Motor neuron (in vitro differentiated cells): ENCODE data around the gene SLC1A2. TPM values are rescaled to one million over a fixed set of nuclear protein-coding genes. Genes with fewer than 3 reads are reported as not detected.

Experiments used
- ATAC-seq, 8 experiments: fragments of 200-7000 bp; cut with Tn5 transposase; replicated peaks in 6 of 8; 2 replicates each; pipeline ENCODE4 v1.8.0; 2021; ENCODE audit warnings: mild to moderate bottlenecking in 8 of 8, moderate library complexity in 8 of 8
- H3K27ac ChIP-seq, 2 donors: fragments of 250-450 bp; sonication (Bioruptor Pico); 2 replicates each; pipeline ENCODE4 v1.9.0; 2021; ENCODE audit warnings: antibody characterized with exemption in 2 of 2, mild to moderate bottlenecking in 2 of 2, moderate library complexity in 1 of 2
- H3K4me1 ChIP-seq, 2 donors: fragments of 250-450 bp; sonication (Bioruptor Pico); replicated peaks in 1 of 2; 2 replicates each; pipeline ENCODE4 v1.6.1; 2021; ENCODE audit warnings: antibody characterized with exemption in 2 of 2, mild to moderate bottlenecking in 2 of 2, moderate library complexity in 1 of 2
- H3K4me3 ChIP-seq, 5 donors: fragments of 250-450 bp; sonication (Bioruptor Pico); 2 replicates each; pipeline ENCODE4 v1.9.0; 2021; ENCODE audit warnings: antibody characterized with exemption in 5 of 5, mild to moderate bottlenecking in 5 of 5, moderate library complexity in 4 of 5
- WGBS, 10 experiments: fragments of 450-650 bp; shearing (Covaris generic); methylation state at CpG; one replicate each; pipeline ENCODE4 v1.0.0; 2022; 5-methylcytosine and 5-hydroxymethylcytosine counted together
- in situ Hi-C, 9 experiments: fragments of 400-800 bp; cut with MboI; loops; one replicate each; pipeline ENCODE4 v1.15.0; 2021; ENCODE audit warnings: low sequenced_read_pairs in 9 of 9, low pct_unique_long_range_greater_than_20kb in 2 of 9; ENCODE audit not compliant: unreplicated experiment in 9 of 9
- total RNA-seq, 8 experiments: library from RNA; unstranded; fragments of 300-600 nt; gene quantifications; 2 replicates each; pipeline versions ENCODE4 v1.2.3 to v1.2.4, GENCODE V29; 2022

The SLC1A2 gene
- total RNA-seq, 8 experiments from 2014 or later, result 1.3 to 96.2 (median 57.1) TPM

DNA sequence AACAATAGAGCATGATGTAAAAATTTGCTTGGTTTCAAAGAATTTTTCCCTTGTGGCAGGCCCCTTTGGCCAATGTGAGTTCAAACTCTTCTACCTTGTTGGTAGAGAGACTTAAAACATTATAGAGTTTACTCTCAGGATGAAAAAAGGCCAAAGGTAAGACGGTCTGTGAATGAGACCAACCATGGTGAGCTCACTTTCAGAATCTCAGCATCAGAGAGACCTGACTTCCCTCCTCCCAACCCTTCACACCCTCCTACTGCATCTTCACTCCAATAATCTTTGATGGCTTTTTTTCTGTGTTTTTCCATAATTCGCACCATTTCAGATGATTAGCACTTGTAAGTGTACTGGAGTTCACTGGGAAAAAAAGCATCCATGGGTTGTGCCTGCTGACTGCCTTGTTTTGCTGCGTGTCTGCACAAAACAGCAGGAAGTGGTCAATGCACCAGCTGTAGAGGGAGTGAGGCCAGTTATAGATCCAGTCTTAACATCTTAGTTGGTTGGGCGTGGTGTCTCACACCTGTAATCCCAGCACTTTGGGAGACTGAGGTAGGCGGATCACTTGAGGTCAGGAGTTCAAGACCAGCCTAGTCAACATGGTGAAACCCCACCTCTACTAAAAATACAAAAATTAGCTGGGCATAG, 64.1 kb downstream of the SLC1A2 start:
- 40 to 100% (median 88%) methylated on average over 1 to 3 of the region's 5 CpGs; no CpG with 5 or more reads in 3 of the 10 experiments for WGBS, 10 experiments
- Histone ChIP-seq H3K4me3 (no peak overlapping the region), H3K27ac (no peak overlapping the region), H3K4me1 (no peaks in the 10 kb centered on the region)
- in situ Hi-C loops, result loop anchor here in 1 of 9 experiments (25.0 kb wide), 1 partner anchor 418 kb away; no protein-coding TSS in a partner anchor
- ATAC-seq, result no peak

DNA sequence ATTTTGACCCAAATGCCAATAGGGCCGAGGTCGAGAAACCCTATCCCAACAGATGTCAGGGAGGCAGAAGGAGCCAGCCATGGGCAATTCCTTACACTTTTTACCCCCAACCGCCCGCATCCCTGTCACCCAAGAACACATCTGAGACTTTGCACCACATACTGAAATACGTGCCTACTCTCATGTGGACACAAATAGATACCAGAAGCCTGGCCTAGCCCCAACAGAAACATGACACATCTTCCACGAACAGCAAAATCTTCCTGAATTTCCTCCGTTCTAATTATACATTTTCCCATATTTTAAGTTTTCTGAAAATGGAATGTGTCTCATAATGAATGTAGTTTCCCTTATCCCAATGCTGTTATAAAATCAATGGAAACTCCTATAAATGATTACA, 64.7 kb downstream of the SLC1A2 start:
- 0 to 100% (median 85%) methylated on average over 2 to 7 of the region's 7 CpGs; no CpG with 5 or more reads in 1 of the 10 experiments for WGBS, 10 experiments
- no peak overlapping the region for H3K27ac ChIP-seq
- H3K4me3 ChIP-seq, result no peak overlapping the region
- H3K4me1 ChIP-seq, result no peaks in the 10 kb centered on the region
- no peak for ATAC-seq
- in situ Hi-C loops, result loop anchor here in 1 of 9 experiments (25.0 kb wide), 1 partner anchor 417 kb away; no protein-coding TSS in a partner anchor

DNA sequence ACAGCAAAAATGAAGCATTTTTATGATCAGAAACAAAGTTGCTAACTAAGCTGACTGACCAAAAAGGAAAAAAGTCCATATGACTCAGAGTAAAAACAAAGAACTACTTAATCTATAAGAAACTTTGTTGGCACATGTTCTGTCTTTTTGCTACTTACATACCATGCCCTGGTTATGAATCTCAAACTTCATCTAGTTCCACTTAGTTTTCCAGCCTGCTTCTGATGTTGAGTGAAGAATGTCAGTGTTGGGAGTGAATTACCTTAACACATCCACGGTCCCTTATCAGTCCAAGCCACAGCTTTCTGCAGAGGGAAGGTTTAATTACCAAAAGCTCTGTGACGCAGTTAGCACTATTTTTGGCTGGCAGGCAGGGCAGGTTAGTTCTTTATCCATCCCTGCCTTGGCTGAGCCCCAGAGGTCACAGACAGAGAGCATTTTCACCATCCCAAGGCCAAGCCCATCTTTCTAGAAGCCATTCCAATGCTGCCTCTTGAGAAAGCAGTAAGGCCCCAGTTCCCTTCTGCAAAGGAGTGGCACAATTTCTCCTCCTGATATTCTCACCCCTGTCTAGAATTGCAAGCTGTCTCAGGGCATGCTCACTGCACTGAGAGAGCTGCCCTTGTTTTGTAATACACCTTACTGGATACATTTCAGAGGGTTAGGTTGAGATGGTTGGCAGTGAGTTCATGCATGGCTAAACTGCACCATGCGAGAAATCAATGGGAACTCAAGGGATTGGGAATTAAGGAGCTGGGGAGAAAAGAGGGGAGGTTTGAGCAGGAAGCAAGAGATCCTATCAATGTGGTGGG, 67.1 kb downstream of the SLC1A2 start:
- Histone ChIP-seq H3K4me1 (no peaks in the 10 kb centered on the region), H3K27ac (no peak overlapping the region), H3K4me3 (no peak overlapping the region)
- no peak for ATAC-seq
- in situ Hi-C loops, result loop anchor here in 1 of 9 experiments (25.0 kb wide), 1 partner anchor 415 kb away; no protein-coding TSS in a partner anchor
- 82 to 100% (median 100%) methylated on average over 1 to 3 of the region's 3 CpGs; no CpG with 5 or more reads in 1 of the 10 experiments for WGBS, 10 experiments

DNA sequence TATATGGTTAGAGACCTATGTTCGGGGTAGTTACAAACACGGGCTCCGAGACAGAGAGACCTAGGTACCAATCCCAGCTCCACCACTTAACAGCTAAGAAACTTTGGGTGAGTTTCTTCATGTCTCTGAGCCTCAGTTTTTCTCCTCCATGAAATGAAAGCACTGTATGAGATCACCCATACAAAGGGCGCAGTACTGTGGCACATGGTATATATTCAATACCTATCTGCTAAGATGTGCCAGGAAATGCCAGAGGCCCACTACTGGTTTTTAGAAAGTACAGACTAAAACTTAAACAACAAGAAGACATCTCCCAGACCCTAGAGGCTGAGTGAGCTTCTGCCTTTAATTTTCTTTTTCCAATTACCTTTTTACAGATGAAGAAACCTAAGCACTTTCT, 69.5 kb downstream of the SLC1A2 start:
- in situ Hi-C loops, result loop anchor here in 1 of 9 experiments (25.0 kb wide), 1 partner anchor 413 kb away; no protein-coding TSS in a partner anchor
- 78 to 100% (median 95%) methylated on average over 1 to 4 of the region's 4 CpGs; no CpG with 5 or more reads in 4 of the 10 experiments for WGBS, 10 experiments
- no peak for ATAC-seq
- H3K4me1 ChIP-seq, result peaks cover 0 to under 1% of the 10 kb centered on the region in 2 donors
- no peak overlapping the region for H3K4me3 ChIP-seq
- H3K27ac ChIP-seq, result no peak overlapping the region

DNA sequence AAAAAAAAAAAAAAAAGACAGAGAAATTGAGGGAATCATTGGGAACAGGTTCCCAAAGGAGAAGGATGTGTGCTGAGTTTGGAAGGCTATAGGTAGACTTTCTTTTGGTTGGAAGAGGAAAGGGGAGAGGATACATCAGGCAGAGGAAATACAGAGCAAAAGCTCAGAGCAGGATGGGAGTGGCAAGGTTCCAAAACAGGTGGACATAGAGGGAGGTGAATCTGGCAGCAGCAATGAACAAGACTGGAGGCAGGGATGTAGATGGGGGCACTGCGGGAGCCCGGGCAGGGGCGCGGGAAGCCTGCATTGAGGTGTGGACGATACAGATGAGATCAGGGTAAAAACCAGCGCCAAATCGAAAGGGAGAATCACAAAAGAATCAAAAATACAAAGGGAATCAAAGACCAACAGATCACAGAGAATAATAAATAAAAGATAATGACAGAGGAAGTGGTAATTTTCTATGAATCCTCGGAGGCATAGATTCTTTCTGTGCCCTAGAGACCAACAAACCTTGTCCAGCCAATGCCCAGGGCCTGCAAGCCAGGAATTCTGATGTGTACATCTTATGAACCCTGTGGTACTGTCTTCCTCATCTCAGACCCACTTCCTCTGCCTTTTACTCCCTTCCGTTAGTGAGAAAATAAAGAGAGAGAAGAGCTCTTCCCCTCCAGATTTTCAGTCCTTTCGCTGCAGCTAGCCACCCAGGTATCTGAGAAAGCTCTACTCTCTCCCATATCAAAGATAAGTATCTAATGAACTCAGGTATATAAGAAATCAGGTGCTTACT, 70.3 kb downstream of the SLC1A2 start:
- no peak for ATAC-seq
- 86 to 100% (median 94%) methylated on average over 4 to 10 of the region's 10 CpGs; no CpG with 5 or more reads in 1 of the 10 experiments for WGBS, 10 experiments
- in situ Hi-C loops, result no loop called here
- H3K4me1 ChIP-seq, result peaks cover 0 to 3% of the 10 kb centered on the region in 2 donors
- no peak overlapping the region for H3K4me3 ChIP-seq
- H3K27ac ChIP-seq, result no peak overlapping the region

DNA sequence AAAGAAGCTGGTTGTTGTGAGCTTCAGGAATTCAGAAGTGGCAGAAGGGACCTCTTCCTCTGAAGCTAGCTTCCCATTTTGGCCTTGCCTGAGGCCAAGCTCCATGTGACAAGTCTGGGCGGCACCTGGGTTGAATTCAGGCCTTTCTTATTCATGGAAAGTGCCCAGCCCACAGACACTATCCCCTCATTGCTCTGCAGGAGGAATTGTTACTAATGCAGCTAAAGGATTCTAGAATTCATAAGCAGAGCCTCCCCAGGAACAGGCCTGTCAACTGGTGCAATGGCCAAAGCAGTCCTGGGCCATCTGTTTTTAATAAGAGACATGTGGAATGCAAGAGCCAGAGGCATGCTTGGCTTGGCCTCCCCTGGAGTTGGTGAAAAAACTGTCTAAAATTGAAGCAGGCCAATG, 71.4 kb downstream of the SLC1A2 start:
- in situ Hi-C loops, result no loop called here

DNA sequence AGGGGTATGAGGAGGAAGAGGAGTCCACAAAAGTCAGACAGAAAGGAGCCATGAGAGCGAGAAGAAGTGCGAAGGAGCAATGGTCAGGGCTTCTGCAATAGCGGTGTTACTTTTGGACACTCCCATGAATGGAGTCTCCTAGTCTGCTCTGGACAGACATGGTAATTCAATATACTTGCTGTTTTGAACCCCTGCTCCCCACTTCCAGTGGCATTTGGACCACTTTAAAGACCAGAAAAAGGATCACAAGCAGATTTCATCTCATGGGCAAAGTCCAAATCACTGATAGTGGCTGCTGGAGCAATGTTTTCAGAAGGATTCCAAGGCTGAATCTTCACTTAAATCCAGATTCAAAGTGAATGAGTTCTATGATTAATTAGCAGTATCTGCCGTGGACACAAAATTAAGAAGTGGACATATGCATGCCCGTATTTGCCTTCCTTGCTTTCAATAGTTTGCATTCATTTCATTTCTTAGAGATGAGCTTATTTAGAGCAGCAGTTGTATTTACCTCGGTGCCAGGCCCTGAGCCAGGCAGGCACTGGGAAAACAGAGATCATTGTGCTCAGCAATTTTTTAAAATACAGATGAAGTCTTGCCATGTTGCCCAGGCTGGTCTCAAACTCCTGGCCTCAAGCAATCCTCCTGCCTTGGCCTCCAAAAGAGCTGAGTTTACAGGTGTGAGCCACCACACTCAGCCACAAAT, 72.0 kb downstream of the SLC1A2 start:
- peak in 2 of 8 experiments; percentile 6 to 58 for ATAC-seq
- H3K4me1 ChIP-seq, result peaks cover 0 to 3% of the 10 kb centered on the region in 2 donors
- in situ Hi-C loops, result no loop called here
- no peak overlapping the region for H3K27ac ChIP-seq
- WGBS, 10 experiments, result 41 to 100% (median 70%) methylated on average over 1 to 5 of the region's 6 CpGs; no CpG with 5 or more reads in 1 of the 10 experiments
- H3K4me3 ChIP-seq, result no peak overlapping the region

More for the DNA sequence above, 71.4 kb downstream of the SLC1A2 start:
- Histone ChIP-seq H3K4me1 (peaks cover 0 to 3% of the 10 kb centered on the region in 2 donors), H3K27ac (no peak overlapping the region), H3K4me3 (no peak overlapping the region)
- peak in 3 of 8 experiments; percentile 80 to 97 (median 93) for ATAC-seq
- WGBS, 10 experiments, result 0 to 86% (median 78%) methylated on average over 1 of the region's 1 CpG; no CpG with 5 or more reads in 5 of the 10 experiments

DNA sequence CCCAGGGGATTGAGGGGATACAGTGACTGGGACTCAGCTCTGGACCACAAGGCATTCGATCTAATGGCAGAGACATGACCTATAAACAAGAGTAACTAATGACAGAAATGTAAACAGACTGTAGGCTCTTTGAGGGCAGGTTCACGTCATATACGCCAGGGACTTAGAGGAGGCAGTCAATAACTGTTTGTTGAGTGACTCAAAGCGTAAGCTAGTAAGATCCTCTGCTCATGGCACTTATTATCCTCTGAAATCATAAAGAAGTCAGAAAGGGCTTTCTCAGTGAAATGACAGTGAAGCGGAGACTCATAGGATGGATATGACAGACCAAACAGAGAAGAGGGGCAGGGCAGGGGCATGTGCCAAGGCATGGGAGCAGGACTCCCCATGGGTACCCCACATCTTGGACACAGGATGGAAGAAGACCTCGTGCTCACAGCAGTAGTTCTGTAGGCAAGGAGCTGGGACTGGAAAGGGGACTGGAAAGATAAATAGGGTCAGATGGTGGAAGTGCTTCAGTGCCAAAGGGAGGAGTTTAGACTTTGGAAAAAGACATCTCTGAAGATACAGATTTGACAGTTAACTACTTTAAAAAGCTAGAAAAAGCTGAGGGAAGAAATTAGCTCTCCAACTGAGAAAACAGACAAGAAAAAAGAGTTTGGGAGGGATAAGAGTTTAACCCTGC, 72.7 kb downstream of the SLC1A2 start:
- Histone ChIP-seq H3K27ac (no peak overlapping the region), H3K4me3 (no peak overlapping the region), H3K4me1 (peaks cover 0 to 3% of the 10 kb centered on the region in 2 donors)
- ATAC-seq, result no peak
- WGBS, 10 experiments, result 60 to 100% (median 87%) methylated on average over 1 to 6 of the region's 6 CpGs
- in situ Hi-C loops, result no loop called here

DNA sequence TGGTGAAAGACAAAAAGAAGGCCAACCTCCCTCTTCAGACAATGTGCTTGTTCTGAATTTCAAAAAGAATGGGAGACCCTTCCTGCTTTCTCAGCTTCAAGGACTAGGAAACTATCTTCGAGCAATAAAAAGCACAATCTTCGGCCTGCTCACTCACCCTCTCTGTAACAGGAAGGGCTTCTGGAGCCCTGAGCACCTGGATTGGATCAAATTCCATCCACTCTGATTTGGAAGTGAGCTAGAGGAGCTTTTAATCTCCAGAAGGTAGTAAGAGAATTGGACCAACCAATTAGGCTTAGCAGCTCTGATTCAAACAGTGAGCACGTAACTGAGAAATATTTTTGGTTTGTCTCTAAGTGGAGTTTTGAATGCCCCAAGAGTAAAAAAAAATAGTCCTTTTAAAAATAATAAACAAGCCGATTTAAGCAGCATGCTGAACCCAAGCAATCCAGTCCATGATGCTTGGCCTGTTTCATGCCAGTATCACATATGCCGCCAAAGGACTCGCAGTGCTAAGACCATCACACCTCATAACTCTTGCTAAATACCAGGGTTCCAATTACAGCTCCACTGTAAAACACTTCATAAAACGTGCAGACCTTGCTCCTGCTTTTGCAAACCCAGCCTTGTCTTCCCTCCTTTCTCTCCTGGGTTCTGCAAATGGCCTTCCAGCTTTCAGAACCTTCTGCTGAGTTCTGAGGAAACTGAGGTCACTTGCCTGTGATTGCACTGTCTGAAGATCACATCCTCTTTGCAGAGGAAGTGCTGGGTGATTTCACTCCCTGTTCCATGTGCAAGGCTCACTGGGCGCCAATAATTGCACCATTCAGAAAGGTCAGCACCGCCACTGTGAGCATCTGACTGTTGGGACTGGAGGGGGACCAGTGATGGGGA, 74.4 kb downstream of the SLC1A2 start:
- in situ Hi-C loops, result no loop called here
- H3K27ac ChIP-seq, result no peak overlapping the region
- peaks cover 0 to 3% of the 10 kb centered on the region in 2 donors for H3K4me1 ChIP-seq
- ATAC-seq, result no peak
- H3K4me3 ChIP-seq, result no peak overlapping the region
- whole genome bisulfite sequencing, 10 experiments, result 40 to 100% (median 70%) methylated on average over 1 to 8 of the region's 9 CpGs; no CpG with 5 or more reads in 1 of the 10 experiments

DNA sequence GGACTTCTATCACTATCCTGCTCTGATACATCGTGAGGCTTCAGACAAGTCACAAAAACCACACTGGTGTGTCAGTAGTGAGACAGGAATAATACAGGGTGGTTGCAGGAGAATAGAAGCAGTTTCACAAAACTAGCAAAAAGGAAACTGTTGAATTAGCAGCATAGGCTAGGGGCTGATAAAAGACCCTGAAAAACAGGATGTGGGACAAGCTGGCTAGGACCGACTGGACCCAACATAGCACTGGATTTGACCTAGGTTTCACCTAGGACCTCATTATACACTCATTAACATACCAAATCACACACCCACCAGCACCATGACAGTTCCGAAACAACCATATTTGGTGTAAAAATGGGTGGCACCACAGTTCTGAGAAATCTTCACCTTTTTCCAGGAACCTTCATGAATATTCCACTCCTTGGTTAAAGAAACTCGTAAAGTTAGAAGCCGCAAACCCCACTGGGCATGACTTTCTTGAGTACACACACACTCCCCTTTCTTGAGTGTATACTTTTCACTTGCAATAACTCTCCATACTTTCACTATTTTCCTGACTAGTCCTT, 76.2 kb downstream of the SLC1A2 start:
- in situ Hi-C loops, result no loop called here
- ATAC-seq, result peak in 2 of 8 experiments; percentile 11 to 65
- Histone ChIP-seq H3K27ac (no peak overlapping the region), H3K4me1 (peaks cover 0 to 3% of the 10 kb centered on the region in 2 donors), H3K4me3 (no peak overlapping the region)
- WGBS, 10 experiments, result 67 to 100% (median 88%) methylated on average over 1 to 5 of the region's 5 CpGs; no CpG with 5 or more reads in 4 of the 10 experiments

DNA sequence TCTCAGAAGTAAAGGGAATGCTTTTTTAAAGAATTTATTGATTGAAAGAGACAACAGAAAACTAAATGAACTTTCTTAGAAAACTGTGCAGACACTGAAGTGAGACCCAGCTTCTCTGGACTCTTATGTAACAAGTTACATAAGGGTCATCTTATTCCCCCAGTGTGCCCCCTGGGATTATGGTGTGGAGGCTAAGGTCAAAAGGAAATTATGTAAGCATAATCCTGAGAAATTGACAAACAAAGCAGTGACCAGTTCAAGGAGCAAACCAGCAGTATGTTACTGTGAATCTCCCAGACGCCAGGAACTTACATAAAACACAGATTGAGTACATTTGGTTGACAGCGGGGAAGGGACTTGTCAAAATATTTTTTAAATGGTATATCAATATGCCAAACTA, 78.6 kb downstream of the SLC1A2 start:
- in situ Hi-C loops, result no loop called here
- 80 to 100% (median 92%) methylated on average over 1 to 2 of the region's 2 CpGs; no CpG with 5 or more reads in 4 of the 10 experiments for WGBS, 10 experiments
- Histone ChIP-seq H3K4me1 (peaks cover 0 to 3% of the 10 kb centered on the region in 2 donors), H3K27ac (no peak overlapping the region), H3K4me3 (no peak overlapping the region)
- ATAC-seq, result no peak
